ENCODE results near the gene FKBP2. TPM values are rescaled to one million over a fixed set of nuclear protein-coding genes. Genes with fewer than 3 reads are reported as not detected.
"Not testable (repeated sequence)": the region's sequence is repeated elsewhere in the genome, so short reads cannot be mapped to it uniquely, and the experiment has no call there.

Gene FKBP2
- total RNA-seq, 1 experiment from 2014 or later, result 73.4 TPM

- DNase-seq (ENCODE audit: low read depth in 1 of 2, low spot score in 2 of 2), result no peak
- Histone ChIP-seq H3K36me3 (peaks cover 51% of the 10 kb centered on the region), H3K4me1 (replicated peaks) (peaks cover 54% of the 10 kb centered on the region), H3K4me3 (peak overlapping the region; percentile 79), H3K27ac (no peak overlapping the region), H3K27me3 (replicated peaks) (no peaks in the 10 kb centered on the region), H3K9me3 (replicated peaks) (no peaks in the 10 kb centered on the region)
Observed at GRCh38 chr11:64244966-64245365, 4.1 kb downstream of the FKBP2 start.

GRCh38 chr11:64245401-64245796 is 4.5 kb downstream of the FKBP2 start:
- Histone ChIP-seq H3K4me1 (replicated peaks) (peaks cover 50% of the 10 kb centered on the region), H3K36me3 (peaks cover 47% of the 10 kb centered on the region), H3K27me3 (replicated peaks) (no peaks in the 10 kb centered on the region), H3K9me3 (replicated peaks) (no peaks in the 10 kb centered on the region), H3K27ac (peak overlapping the region; percentile 68), H3K4me3 (peak overlapping the region; percentile 79)
- no peak for DNase-seq (ENCODE audit: low read depth in 1 of 2, low spot score in 2 of 2)

- H3K36me3 ChIP-seq, result peaks cover 44% of the 10 kb centered on the region
- peak overlapping the region; percentile 79 for H3K4me3 ChIP-seq
- DNase-seq (ENCODE audit: low read depth in 1 of 2, low spot score in 2 of 2), result peak; percentile 91 to 99
- H3K27ac ChIP-seq, result peak overlapping the region; percentile 68
- no peaks in the 10 kb centered on the region for H3K27me3 ChIP-seq (replicated peaks)
- no peaks in the 10 kb centered on the region for H3K9me3 ChIP-seq (replicated peaks)
- peaks cover 52% of the 10 kb centered on the region for H3K4me1 ChIP-seq (replicated peaks)
Observed at GRCh38 chr11:64245797-64246620, 5.1 kb downstream of the FKBP2 start.

DNA sequence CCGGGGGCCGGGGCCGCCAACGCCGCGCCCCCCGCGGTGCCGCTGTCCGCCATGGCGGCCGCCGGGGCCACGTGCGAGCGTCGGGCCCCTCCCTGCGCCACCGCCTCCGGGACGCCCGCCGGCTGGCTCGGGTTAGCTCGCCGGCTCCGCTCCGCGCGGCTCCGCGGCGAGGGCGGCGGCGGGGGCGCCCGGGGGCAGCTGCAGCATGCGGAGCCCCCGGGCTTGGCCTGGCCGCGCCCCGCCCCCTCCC is 5.7 kb downstream of the FKBP2 start:
- H3K27ac ChIP-seq, result peak overlapping the region; percentile 68; the same call in 1 of the 2 replicates
- H3K9me3 ChIP-seq (replicated peaks); DNase-seq (ENCODE audit: low read depth in 1 of 2, low spot score in 2 of 2); H3K27me3 ChIP-seq (replicated peaks): not testable (repeated sequence)
- peak overlapping the region; percentile 79 for H3K4me3 ChIP-seq
- peaks cover 45% of the 10 kb centered on the region for H3K36me3 ChIP-seq
- H3K4me1 ChIP-seq (replicated peaks), result peaks cover 56% of the 10 kb centered on the region

GRCh38 chr11:64246871-64247728 is 6.2 kb downstream of the FKBP2 start, which contains the start of gene PPP1R14B:
PPP1R14B (minus strand) TSS chr11:64246943; CDS start chr11:64246673, 270 bp downstream.
- peaks cover 56% of the 10 kb centered on the region for H3K4me1 ChIP-seq (replicated peaks)
- H3K27me3 ChIP-seq (replicated peaks), result no peaks in the 10 kb centered on the region
- peak within 1 kb of the TSS; percentile 79 for H3K4me3 ChIP-seq
- peaks cover 3% of the 10 kb centered on the region; the same call in 1 of the 2 replicates for H3K9me3 ChIP-seq (replicated peaks)
- peak within 1 kb of the TSS; percentile 68 for H3K27ac ChIP-seq
- peak; percentile 90 to 97 for DNase-seq (ENCODE audit: low read depth in 1 of 2, low spot score in 2 of 2)
- peaks cover 48% of the 10 kb centered on the region for H3K36me3 ChIP-seq

DNA sequence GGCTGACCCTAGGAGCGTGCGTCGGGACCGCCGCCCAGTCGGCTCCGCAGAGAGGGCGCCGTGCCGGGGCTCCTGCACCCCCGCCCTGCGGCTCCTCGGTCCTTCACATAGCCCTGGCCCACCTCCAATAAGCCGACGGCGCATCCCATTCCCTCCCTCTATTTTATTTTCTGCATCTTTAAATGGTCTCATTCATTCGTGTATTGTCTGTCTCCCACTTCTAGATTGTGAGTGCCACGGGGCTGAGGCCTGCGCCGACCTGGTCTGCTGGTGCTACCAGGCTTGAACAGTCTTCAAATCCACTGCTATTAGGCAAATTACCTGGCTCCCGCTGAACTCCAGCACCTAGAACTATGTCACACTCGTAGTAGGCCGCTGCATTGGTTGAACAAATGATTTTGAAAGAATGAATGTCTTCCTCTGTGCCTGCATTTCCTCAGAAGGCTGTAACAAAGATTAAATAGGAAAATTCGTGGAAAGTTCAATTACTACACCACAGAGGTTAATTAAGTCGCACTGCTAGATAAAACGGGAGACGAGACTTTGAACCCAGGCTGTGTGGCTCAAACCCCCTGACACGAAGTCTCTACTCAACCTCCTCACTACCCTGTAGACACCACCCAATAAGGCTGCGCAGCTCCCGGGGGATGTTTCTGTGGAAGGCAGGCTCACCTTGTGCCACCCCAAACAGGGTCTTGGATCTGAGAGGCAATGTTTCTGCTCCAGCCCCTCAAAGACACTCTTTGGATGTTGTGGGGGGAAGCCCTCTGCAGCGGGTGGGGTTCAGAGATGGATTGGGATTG is 7.0 kb downstream of the FKBP2 start:
- H3K4me3 ChIP-seq, result peak overlapping the region; percentile 79
- H3K27ac ChIP-seq, result no peak overlapping the region

GRCh38 chr11:64248578-64248977 is 7.7 kb downstream of the FKBP2 start:
- peaks cover 33% of the 10 kb centered on the region for H3K36me3 ChIP-seq
- H3K4me3 ChIP-seq, result no peak overlapping the region
- no peaks in the 10 kb centered on the region for H3K27me3 ChIP-seq (replicated peaks)
- peaks cover 3% of the 10 kb centered on the region; the same call in 1 of the 2 replicates for H3K9me3 ChIP-seq (replicated peaks)
- no peak overlapping the region for H3K27ac ChIP-seq
- H3K4me1 ChIP-seq (replicated peaks), result peaks cover 52% of the 10 kb centered on the region
- DNase-seq (ENCODE audit: low read depth in 1 of 2, low spot score in 2 of 2), result no peak

More for the DNA sequence above, 7.0 kb downstream of the FKBP2 start:
- no peaks in the 10 kb centered on the region for H3K27me3 ChIP-seq (replicated peaks)
- no peak for DNase-seq (ENCODE audit: low read depth in 1 of 2, low spot score in 2 of 2)
- peaks cover 40% of the 10 kb centered on the region for H3K36me3 ChIP-seq
- peaks cover 55% of the 10 kb centered on the region for H3K4me1 ChIP-seq (replicated peaks)
- H3K9me3 ChIP-seq (replicated peaks), result peaks cover 3% of the 10 kb centered on the region; the same call in 1 of the 2 replicates

GRCh38 chr11:64249038-64249437 is 8.1 kb downstream of the FKBP2 start:
- no peak overlapping the region for H3K27ac ChIP-seq
- no peak for DNase-seq (ENCODE audit: low read depth in 1 of 2, low spot score in 2 of 2)
- H3K4me3 ChIP-seq, result no peak overlapping the region
- no peaks in the 10 kb centered on the region for H3K27me3 ChIP-seq (replicated peaks)
- H3K4me1 ChIP-seq (replicated peaks), result peaks cover 53% of the 10 kb centered on the region
- H3K9me3 ChIP-seq (replicated peaks), result peaks cover 3% of the 10 kb centered on the region; the same call in 1 of the 2 replicates
- H3K36me3 ChIP-seq, result peaks cover 30% of the 10 kb centered on the region

DNA sequence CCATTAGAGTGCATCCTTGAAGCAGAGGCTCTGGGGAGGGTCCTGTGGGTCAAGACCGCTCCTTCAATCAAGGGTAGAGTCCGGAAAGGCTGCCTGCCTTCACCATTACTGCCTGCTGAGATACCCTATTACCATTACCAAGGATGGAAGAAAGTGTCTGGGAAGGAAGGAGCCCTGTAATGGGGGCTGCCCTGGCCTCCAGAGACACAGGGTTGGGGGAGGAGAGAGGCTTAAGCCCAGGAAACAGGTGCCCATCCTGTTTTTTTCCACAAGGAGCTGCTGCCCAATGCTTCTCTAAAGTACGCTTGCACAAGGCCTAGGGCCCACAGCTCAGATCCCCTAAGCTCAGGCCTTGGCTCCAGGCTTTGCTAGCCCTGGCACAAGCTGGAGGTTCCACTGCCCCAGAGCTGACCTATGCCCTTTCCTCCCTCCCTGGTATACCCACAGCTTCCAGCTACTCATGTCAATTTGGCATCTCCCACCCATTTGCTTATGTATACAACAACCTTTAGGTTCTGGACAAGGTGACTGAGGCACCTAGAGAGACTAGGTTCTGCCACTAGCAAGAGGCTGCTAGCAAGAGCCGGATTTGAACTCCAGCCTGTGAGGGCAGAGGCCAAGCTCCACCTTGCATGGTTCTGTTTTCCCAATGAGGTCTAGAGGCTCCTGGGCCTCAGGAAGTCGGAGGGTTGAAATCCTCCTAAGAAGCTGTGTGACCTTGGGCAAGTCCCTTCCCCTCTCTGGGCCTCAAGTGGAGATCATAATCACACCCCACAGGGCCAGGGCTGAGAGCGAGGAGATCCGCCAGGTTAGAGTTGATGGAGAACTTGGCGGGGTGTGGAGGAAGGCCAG is 8.9 kb downstream of the FKBP2 start:
- no peak overlapping the region for H3K27ac ChIP-seq
- peaks cover 31% of the 10 kb centered on the region for H3K36me3 ChIP-seq
- H3K9me3 ChIP-seq (replicated peaks), result peaks cover 3% of the 10 kb centered on the region; the same call in 1 of the 2 replicates
- DNase-seq (ENCODE audit: low read depth in 1 of 2, low spot score in 2 of 2), result no peak
- no peaks in the 10 kb centered on the region for H3K27me3 ChIP-seq (replicated peaks)
- no peak overlapping the region for H3K4me3 ChIP-seq
- peaks cover 53% of the 10 kb centered on the region for H3K4me1 ChIP-seq (replicated peaks)

DNA sequence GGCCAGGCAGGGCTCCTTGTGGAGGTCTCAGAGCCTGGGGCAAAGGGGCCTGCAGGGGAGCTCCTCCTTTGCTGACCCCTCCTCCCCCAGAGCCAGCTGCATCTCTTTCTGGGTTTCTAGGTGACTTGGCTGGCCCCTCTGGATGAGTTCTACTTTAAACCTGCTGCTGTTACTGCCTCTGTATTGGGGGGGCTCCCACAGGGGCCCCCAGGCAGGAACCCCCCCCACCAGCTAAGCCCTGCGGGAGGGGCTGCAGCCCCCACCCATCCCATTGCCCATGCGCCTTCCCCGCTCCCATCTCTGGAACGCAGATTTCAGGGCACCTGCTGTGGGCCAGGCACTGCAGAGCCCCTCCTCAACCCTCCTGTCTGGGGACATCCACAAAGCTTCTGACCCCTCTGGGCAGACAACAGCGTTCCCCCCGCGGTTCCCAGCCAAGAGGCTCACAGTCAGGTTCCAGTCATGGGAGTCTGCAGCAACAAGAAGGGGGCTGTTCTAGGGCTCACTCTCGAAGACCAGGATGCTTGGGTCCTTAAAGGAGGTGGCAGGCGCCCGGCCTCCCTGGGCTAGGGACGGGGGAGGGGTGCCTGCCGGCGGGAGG is 9.6 kb downstream of the FKBP2 start:
- H3K4me3 ChIP-seq, result peak overlapping the region; percentile 95
- H3K27ac ChIP-seq, result no peak overlapping the region
- H3K9me3 ChIP-seq (replicated peaks), result peaks cover 3% of the 10 kb centered on the region; the same call in 1 of the 2 replicates
- H3K27me3 ChIP-seq (replicated peaks), result no peaks in the 10 kb centered on the region
- DNase-seq (ENCODE audit: low read depth in 1 of 2, low spot score in 2 of 2), result no peak
- peaks cover 46% of the 10 kb centered on the region for H3K4me1 ChIP-seq (replicated peaks)
- peaks cover 31% of the 10 kb centered on the region for H3K36me3 ChIP-seq

DNA sequence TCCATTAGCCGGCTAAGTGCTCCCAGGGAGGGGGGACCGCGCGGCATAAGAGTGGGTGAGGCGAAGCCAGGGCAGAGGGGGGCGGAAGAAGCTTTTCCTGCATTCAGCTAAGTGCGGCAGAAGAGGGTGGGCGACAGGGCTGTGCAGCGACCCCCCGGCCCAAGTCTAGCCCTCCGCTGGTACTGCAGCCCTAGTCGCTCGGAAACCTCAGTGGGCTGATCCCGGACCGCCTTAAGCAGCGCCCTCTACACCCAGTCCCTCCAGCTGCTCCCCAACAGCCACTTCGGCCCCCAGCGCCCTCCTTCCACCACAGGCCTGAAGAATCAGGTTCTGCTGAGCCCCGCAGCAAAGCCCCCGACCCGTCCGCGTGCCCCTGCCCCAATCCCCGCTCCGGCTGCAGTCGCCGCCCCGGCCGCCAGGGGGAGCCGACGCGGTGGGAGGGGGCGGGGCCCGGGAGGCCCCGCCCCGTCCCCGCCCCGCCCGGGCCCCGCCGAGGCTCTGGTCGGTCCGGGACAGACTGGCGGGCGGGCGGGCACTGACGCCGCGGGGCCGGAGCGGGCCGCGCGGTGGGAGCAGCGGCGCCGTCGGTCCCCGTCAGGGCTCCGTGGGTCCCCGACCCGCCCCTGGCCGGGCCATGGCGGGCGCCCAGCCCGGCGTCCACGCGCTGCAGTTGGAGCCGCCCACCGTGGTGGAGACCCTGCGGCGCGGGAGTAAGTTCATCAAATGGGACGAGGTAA is 10.3 kb downstream of the FKBP2 start, which contains the start of gene PLCB3:
Gene PLCB3, plus strand, starts transcription at position 515 of the 737 bp plus-strand sequence. Its CDS starts 120 bp downstream, at position 635.
- peak within 1 kb of the TSS; percentile 37 for H3K27ac ChIP-seq

DNA sequence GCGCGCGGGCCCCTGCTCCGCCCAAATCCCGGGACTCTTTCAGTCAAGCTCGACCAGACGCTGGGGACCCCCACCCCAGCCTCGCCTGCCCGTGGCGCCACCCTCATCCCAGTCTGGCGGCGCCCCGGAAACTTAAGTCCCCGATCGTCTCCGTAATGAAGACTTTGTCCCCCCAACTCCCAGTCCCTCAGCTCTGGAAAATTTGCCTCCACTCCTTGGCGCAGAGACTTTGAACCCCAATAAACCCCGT is 10.8 kb downstream of the FKBP2 start:
- peak overlapping the region; percentile 95 for H3K4me3 ChIP-seq
- peaks cover 34% of the 10 kb centered on the region for H3K36me3 ChIP-seq
- peak overlapping the region; percentile 37 for H3K27ac ChIP-seq
- H3K4me1 ChIP-seq (replicated peaks), result peaks cover 38% of the 10 kb centered on the region
- H3K27me3 ChIP-seq (replicated peaks), result no peaks in the 10 kb centered on the region
- peaks cover 3% of the 10 kb centered on the region; the same call in 1 of the 2 replicates for H3K9me3 ChIP-seq (replicated peaks)
- DNase-seq (ENCODE audit: low read depth in 1 of 2, low spot score in 2 of 2), result peak in 1 of 2 experiments; percentile 43

More for the DNA sequence above, 10.3 kb downstream of the FKBP2 start, which contains the start of gene PLCB3:
- Histone ChIP-seq H3K27me3 (replicated peaks) (no peaks in the 10 kb centered on the region), H3K36me3 (peaks cover 31% of the 10 kb centered on the region), H3K4me1 (replicated peaks) (peaks cover 39% of the 10 kb centered on the region), H3K9me3 (replicated peaks) (peaks cover 3% of the 10 kb centered on the region; the same call in 1 of the 2 replicates), H3K4me3 (peak within 1 kb of the TSS; percentile 95)
- peak in 1 of 2 experiments; percentile 67 for DNase-seq (ENCODE audit: low read depth in 1 of 2, low spot score in 2 of 2)

All from SJSA1 (cell line).